GM19238 (cell line): ENCODE measurements around the gene GCHFR.

Source experiments
- DNase-seq: peaks from one replicate; pipeline ENCODE4 v3.0.0; 2011; ENCODE audit warnings: low spot score; ENCODE audit not compliant: insufficient read length

Gene GCHFR

GRCh38 chr15:40775740-40776536 lies 12.1 kb downstream of the GCHFR start:
- DNase-seq = no peak

GRCh38 chr15:40776537-40777141 lies 12.8 kb downstream of the GCHFR start:
- no peak for DNase-seq

GRCh38 chr15:40782609-40783227 lies 18.9 kb downstream of the GCHFR start:
- DNase-seq = peak; percentile 57

GRCh38 chr15:40785164-40785563 lies 21.3 kb downstream of the GCHFR start:
- DNase-seq = no peak

GRCh38 chr15:40785814-40786213 lies 21.9 kb downstream of the GCHFR start:
- no peak for DNase-seq

- DNase-seq = no peak
Observed at GRCh38 chr15:40787344-40787841, 23.5 kb downstream of the GCHFR start.

GRCh38 chr15:40787991-40788390 lies 24.1 kb downstream of the GCHFR start:
- DNase-seq = no peak

GRCh38 chr15:40789119-40789518 lies 25.3 kb downstream of the GCHFR start:
- DNase-seq = no peak

GRCh38 chr15:40789999-40790398 lies 26.1 kb downstream of the GCHFR start:
- DNase-seq = no peak

GRCh38 chr15:40790718-40791117 lies 26.9 kb downstream of the GCHFR start:
- DNase-seq = no peak

- no peak for DNase-seq
Observed at GRCh38 chr15:40792394-40792793, 28.5 kb downstream of the GCHFR start.

GRCh38 chr15:40793216-40793989 lies 29.5 kb downstream of the GCHFR start:
- DNase-seq = no peak

- no peak for DNase-seq
Observed at GRCh38 chr15:40796041-40796440, 32.2 kb downstream of the GCHFR start.

- DNase-seq = no peak
Observed at GRCh38 chr15:40796512-40796911, 32.6 kb downstream of the GCHFR start.

- no peak for DNase-seq
Observed at GRCh38 chr15:40799523-40799922, 35.7 kb downstream of the GCHFR start.

GRCh38 chr15:40803076-40803475 lies 39.2 kb downstream of the GCHFR start:
- no peak for DNase-seq

GRCh38 chr15:40803688-40804087 lies 39.8 kb downstream of the GCHFR start:
- DNase-seq = no peak

- no peak for DNase-seq
Observed at GRCh38 chr15:40806672-40807027, 42.8 kb downstream of the GCHFR start.

- peak; percentile 85 for DNase-seq
Observed at GRCh38 chr15:40807028-40807887, 43.4 kb downstream of the GCHFR start, which contains the start of the genes DNAJC17 and ZFYVE19. Gene DNAJC17, minus strand, starts transcription at chr15:40807473. Its CDS starts 27 bp downstream, at chr15:40807446. Gene ZFYVE19, plus strand, starts transcription at chr15:40807089. Its CDS starts 501 bp downstream, at chr15:40807590.

GRCh38 chr15:40807888-40808461 lies 44.1 kb downstream of the GCHFR start:
- DNase-seq = no peak
